Measurements from ENCODE around the gene ZNF66. TPM values are rescaled to one million over a fixed set of nuclear protein-coding genes. Genes with fewer than 3 reads are reported as not detected.
"Not testable (repeated sequence)": the region's sequence is repeated elsewhere in the genome, so short reads cannot be mapped to it uniquely, and the experiment has no call there.

Gene ZNF66
- total RNA-seq, result 10 to 100 TPM; 15.4 to 16.7 TPM

DNA sequence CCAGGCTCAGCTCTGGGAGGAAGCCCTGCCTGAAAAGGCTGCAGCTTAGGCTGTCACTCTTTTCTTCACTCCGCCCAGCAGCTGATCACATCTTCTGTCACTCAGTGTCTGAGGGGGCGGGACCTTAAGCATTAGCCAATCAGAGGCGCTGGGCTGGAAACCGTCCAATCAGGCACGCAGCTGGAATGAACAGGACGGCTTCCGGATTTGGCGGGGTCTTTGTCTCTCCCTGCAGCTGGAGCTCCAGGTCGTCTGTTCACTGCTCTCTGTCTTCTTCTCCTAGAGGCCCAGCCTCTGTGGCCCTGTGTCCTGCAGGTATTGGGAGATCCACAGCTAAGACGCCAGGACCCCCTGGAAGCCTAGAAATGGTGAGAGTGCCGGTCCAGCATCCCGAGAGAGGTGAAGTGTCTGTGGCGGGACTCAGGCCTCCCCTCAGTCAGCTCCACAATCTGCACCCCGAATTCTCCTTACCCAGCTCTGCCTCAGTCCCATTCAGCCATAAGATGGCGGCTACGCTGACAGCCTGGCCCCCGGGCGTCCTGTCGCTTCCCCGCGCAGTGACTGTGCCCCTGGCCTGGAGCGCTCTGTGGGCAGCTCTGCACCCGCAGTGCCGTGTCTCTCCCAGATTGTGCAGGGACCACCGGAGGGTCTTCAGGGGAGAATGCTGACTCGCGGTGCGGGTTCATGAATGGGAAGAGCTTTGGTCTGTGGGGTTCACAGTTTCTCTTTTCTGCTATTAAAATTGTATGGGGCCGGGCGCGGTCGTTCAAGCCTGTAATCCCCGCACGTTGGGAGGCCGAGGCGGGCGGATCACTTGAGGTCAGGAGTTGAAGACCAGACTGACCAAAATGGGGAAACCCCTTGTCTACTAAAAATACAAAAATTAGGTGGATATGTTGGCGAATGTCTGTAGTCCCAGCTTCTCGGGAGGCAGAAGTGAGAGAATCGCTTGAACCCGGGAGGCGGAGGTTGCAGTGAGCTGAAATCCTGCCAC lies at the start of gene ZNF66:
TSS of gene ZNF66 (plus strand) at position 222 of the 994 bp plus-strand sequence. CDS start at position 366, 144 bp downstream.
- peak; percentile 87 for DNase-seq
- ATAC-seq (ENCODE audit: low read depth), result peak; percentile 97
- POLR2A ChIA-PET, result interaction anchor here (0.6 to 2.5 kb wide), 30 partner anchors 9 to 1411 kb away, joined by 3 to 29 read pairs (median 4); partner anchors contain the start of genes ZNF100, ZNF253, ZNF257 and ZNF429
- H3K27ac Mint-ChIP-seq, result peak within 1 kb of the TSS; percentile 98
- peaks cover 34% of the 10 kb centered on the region for H3K36me3 Mint-ChIP-seq
- peak within 1 kb of the TSS; percentile 97 for H3K4me3 Mint-ChIP-seq
- H3K27me3 Mint-ChIP-seq, result no peaks in the 10 kb centered on the region
- H3K9me3 Mint-ChIP-seq, result peaks cover 14% of the 10 kb centered on the region
- peaks cover 5% of the 10 kb centered on the region for H3K4me1 Mint-ChIP-seq

DNA sequence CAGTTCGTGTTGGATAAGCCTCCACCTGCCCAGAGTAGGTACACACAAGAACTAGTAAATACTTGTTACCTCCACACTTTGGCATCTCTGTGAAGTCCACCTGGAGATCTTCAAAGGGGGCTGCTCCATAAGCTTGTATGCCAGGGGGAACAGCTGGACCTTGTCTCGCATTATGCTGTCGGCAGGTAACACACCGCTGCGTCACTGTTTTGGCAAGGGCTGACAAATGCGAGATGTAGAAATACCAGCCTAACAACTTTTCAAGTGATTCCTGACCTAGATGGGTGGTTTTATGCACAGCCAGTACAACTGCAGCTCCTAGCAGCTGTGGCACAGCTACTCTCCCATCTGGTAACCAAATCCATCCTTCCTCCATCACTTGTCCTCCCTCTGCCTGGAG lies 25.9 kb upstream of the ZNF66 start:
- H3K36me3 Mint-ChIP-seq; ATAC-seq (ENCODE audit: low read depth); H3K4me1 Mint-ChIP-seq; H3K4me3 Mint-ChIP-seq; DNase-seq; H3K27me3 Mint-ChIP-seq; POLR2A ChIA-PET; H3K27ac Mint-ChIP-seq: not testable (repeated sequence)
- H3K9me3 Mint-ChIP-seq, result peaks cover 20% of the 10 kb centered on the region

- DNase-seq; H3K27ac Mint-ChIP-seq; H3K36me3 Mint-ChIP-seq; H3K4me3 Mint-ChIP-seq; H3K4me1 Mint-ChIP-seq; H3K27me3 Mint-ChIP-seq; POLR2A ChIA-PET; ATAC-seq (ENCODE audit: low read depth): not testable (repeated sequence)
- peaks cover 15% of the 10 kb centered on the region for H3K9me3 Mint-ChIP-seq
These were observed 23.8 kb upstream of the ZNF66 start for GRCh38 chr19:20752291-20752690.

- H3K27me3 Mint-ChIP-seq; H3K4me1 Mint-ChIP-seq; DNase-seq; H3K36me3 Mint-ChIP-seq; ATAC-seq (ENCODE audit: low read depth); POLR2A ChIA-PET; H3K27ac Mint-ChIP-seq; H3K4me3 Mint-ChIP-seq: not testable (repeated sequence)
- H3K9me3 Mint-ChIP-seq, result peaks cover 21% of the 10 kb centered on the region
These were observed 6.8 kb upstream of the ZNF66 start for GRCh38 chr19:20769225-20769736.

DNA sequence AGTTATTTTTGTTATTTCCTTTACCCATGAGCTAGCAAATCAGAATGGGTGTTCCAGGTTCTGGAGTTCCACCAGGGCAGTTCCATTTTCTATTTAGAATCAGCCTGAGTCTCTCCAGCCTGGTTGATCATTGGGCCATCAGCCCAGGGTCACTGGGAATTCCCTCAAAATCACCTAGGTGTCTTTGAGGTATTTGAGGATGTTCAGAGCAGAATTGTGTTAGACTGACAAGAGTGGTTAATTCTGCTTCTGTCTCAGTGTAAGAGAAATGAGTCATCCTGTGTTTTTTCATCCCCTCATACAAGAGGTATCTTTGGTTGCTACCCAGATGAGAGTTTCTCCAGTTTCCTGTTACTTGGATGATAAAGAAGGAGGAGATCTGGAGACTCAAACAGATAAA lies 11.7 kb downstream of the ZNF66 start:
- H3K27me3 Mint-ChIP-seq, result no peaks in the 10 kb centered on the region

GRCh38 chr19:20791806-20792205 lies 15.7 kb downstream of the ZNF66 start:
- DNase-seq (no peak), ATAC-seq (ENCODE audit: low read depth) (no peak)
- POLR2A ChIA-PET, result interaction anchor here (0.7 kb wide), 2 partner anchors 15 to 16 kb away, joined by 3 to 4 read pairs; partner anchors contain the start of gene ZNF66
- Mint-ChIP-seq H3K4me1 (no peaks in the 10 kb centered on the region), H3K9me3 (peaks cover 20% of the 10 kb centered on the region), H3K4me3 (no peak overlapping the region), H3K27ac (no peak overlapping the region), H3K27me3 (no peaks in the 10 kb centered on the region), H3K36me3 (peaks cover 65% of the 10 kb centered on the region)

More for the DNA sequence above, 11.7 kb downstream of the ZNF66 start:
- peaks cover 74% of the 10 kb centered on the region for H3K36me3 Mint-ChIP-seq
- POLR2A ChIA-PET, result no interaction called here
- DNase-seq (no peak), ATAC-seq (ENCODE audit: low read depth) (no peak)
- H3K27ac Mint-ChIP-seq, result no peak overlapping the region
- no peak overlapping the region for H3K4me3 Mint-ChIP-seq
- no peaks in the 10 kb centered on the region for H3K4me1 Mint-ChIP-seq
- H3K9me3 Mint-ChIP-seq, result peaks cover 32% of the 10 kb centered on the region

DNA sequence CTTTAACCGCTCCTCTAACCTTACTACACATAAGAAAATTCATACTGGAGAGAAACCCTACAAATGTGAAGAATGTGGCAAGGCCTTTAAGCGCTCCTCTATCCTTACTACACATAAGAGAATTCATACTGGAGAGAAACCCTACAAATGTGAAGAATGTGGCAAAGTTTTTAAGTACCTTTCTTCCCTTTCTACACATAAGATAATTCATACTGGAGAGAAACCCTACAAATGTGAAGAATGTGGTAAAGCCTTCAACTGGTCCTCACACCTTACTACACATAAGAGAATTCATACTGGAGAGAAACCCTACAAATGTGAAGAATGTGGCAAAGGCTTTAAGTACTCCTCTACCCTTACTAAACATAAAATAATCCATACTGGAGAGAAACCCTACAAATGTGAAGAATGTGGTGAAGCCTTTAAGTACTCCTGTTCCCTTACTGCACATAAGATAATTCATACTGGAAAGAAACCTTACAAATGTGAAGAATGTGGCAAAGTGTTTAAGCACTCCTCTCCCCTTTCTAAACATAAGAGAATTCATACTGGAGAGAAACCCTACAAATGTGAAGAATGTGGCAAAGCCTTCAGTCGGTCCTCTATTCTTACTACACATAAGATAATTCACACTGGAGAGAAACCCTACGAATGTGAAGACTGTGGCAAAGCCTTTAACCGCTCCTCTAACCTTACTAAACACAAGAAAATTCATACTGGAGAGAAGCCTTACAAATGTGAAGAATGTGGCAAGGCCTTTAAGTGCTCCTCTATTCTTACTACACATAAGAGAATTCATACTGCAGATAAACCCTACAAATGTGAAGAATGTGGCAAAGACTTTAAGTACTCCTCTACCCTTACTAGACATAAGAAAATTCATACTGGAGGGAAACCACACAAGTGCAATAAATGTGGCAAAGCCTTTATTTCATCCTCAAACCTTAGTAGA lies 30.5 kb downstream of the ZNF66 start:
- POLR2A ChIA-PET; H3K4me3 Mint-ChIP-seq; H3K27me3 Mint-ChIP-seq; ATAC-seq (ENCODE audit: low read depth); H3K4me1 Mint-ChIP-seq; H3K27ac Mint-ChIP-seq; DNase-seq: not testable (repeated sequence)
- Mint-ChIP-seq H3K9me3 (peaks cover 39% of the 10 kb centered on the region), H3K36me3 (peaks cover 46% of the 10 kb centered on the region)

- DNase-seq, result no peak
- Mint-ChIP-seq H3K4me3 (no peak overlapping the region), H3K27me3 (no peaks in the 10 kb centered on the region), H3K27ac (no peak overlapping the region), H3K9me3 (peaks cover 29% of the 10 kb centered on the region), H3K4me1 (no peaks in the 10 kb centered on the region), H3K36me3 (peaks cover 7% of the 10 kb centered on the region)
- POLR2A ChIA-PET, result no interaction called here
- ATAC-seq (ENCODE audit: low read depth), result no peak
These were observed 64.3 kb downstream of the ZNF66 start for GRCh38 chr19:20840371-20840770.

Other genes with a start within 250 kb of the ZNF66 start
- 10 to 100 TPM; 30.9 to 33.8 TPM for gene ZNF737, start 210.5 kb upstream of the ZNF66 start, total RNA-seq
- 10 to 100 TPM; 13.6 to 17.8 TPM for gene ZNF626, start 114.7 kb upstream of the ZNF66 start, total RNA-seq
- 10 to 100 TPM; 22.7 to 25.0 TPM for gene ZNF85, start 146.9 kb downstream of the ZNF66 start, total RNA-seq
- 10 to 100 TPM; 33.9 to 35.0 TPM for gene ZNF430, start 244.4 kb downstream of the ZNF66 start, total RNA-seq